GM23338 (cell line): ENCODE data around the gene TFF1. TPM values are rescaled to one million over a fixed set of nuclear protein-coding genes. Genes with fewer than 3 reads are reported as not detected.

Source experiments
- ATAC-seq: fragments of 200-7000 bp; cut with Tn5 transposase; 3 replicates; pipeline ENCODE4 v1.9.1; 2020
- DNase-seq: peaks from one replicate; pipeline ENCODE4 v3.0.0-alpha.2; 2015; ENCODE audit warnings: low spot score
- H2AFZ ChIP-seq: fragments of 200-600 bp; sonication (generic); 2 replicates; pipeline ENCODE4 v1.8.0; 2016; ENCODE audit warnings: antibody characterized with exemption, mild to moderate bottlenecking, moderate library complexity
- H3F3A ChIP-seq: fragments of 200-600 bp; sonication (generic); replicated peaks from 2 replicates; pipeline ENCODE4 v1.8.0; 2017; ENCODE audit warnings: antibody characterized with exemption, mixed run types, low read depth
- H3K27ac ChIP-seq: fragments of 200-600 bp; sonication (generic); 2 replicates; pipeline ENCODE4 v1.6.1; 2016; ENCODE audit warnings: low read depth
- H3K27me3 ChIP-seq: fragments of 200-600 bp; sonication (generic); 2 replicates; pipeline ENCODE4 v1.8.0; 2016; ENCODE audit warnings: mild to moderate bottlenecking, mixed run types, moderate library complexity; ENCODE audit not compliant: insufficient read depth
- H3K36me3 ChIP-seq: fragments of 200-600 bp; sonication (generic); 2 replicates; pipeline ENCODE4 v1.8.0; 2016; ENCODE audit warnings: mild to moderate bottlenecking; ENCODE audit not compliant: insufficient read depth
- H3K4me1 ChIP-seq: fragments of 200-600 bp; sonication (generic); 2 replicates; pipeline ENCODE4 v1.8.0; 2016; ENCODE audit warnings: mild to moderate bottlenecking, moderate library complexity; ENCODE audit not compliant: insufficient read depth
- H3K4me2 ChIP-seq: fragments of 200-600 bp; sonication (generic); 2 replicates; pipeline ENCODE4 v1.7.1; 2017; ENCODE audit warnings: mixed run types
- H3K4me3 ChIP-seq: fragments of 200-600 bp; sonication (generic); 2 replicates; pipeline ENCODE4 v1.6.1; 2016; ENCODE audit warnings: mixed run types
- H3K79me2 ChIP-seq: fragments of 200-600 bp; sonication (generic); replicated peaks from 2 replicates; pipeline ENCODE4 v1.8.0; 2017; ENCODE audit warnings: mild to moderate bottlenecking; ENCODE audit not compliant: insufficient read depth
- H3K9me2 ChIP-seq: fragments of 200-600 bp; sonication (generic); 2 replicates; pipeline ENCODE4 v1.8.0; 2017; ENCODE audit not compliant: insufficient read depth
- H4K20me1 ChIP-seq: fragments of 200-600 bp; sonication (generic); replicated peaks from 2 replicates; pipeline ENCODE4 v1.8.0; 2017; ENCODE audit warnings: mild to moderate bottlenecking; ENCODE audit not compliant: insufficient read depth
- H3K27ac Mint-ChIP-seq: 2 replicates; pipeline ENCODE4 v1.8.0; 2020; ENCODE audit warnings: inconsistent platforms, mild to moderate bottlenecking, moderate library complexity, mixed read lengths
- H3K27me3 Mint-ChIP-seq: 3 replicates; pipeline ENCODE4 v1.8.0; 2022; ENCODE audit warnings: low read depth, mild to moderate bottlenecking, moderate library complexity, mixed read lengths, inconsistent platforms; ENCODE audit not compliant: insufficient read depth, poor library complexity
- H3K36me3 Mint-ChIP-seq: 3 replicates; pipeline ENCODE4 v1.8.0; 2021; ENCODE audit warnings: low read depth, mild to moderate bottlenecking, inconsistent platforms, moderate library complexity, mixed read lengths
- H3K4me1 Mint-ChIP-seq: 3 replicates; pipeline ENCODE4 v1.8.0; 2020; ENCODE audit warnings: mild to moderate bottlenecking, inconsistent platforms, mixed read lengths
- H3K4me3 Mint-ChIP-seq: 3 replicates; pipeline ENCODE4 v1.8.0; 2021; ENCODE audit warnings: moderate library complexity, mild to moderate bottlenecking, inconsistent platforms, mixed read lengths
- H3K9me3 Mint-ChIP-seq: 3 replicates; pipeline ENCODE4 v1.8.0; 2020; ENCODE audit warnings: moderate library complexity, mild to moderate bottlenecking, inconsistent platforms, mixed read lengths
- CREB1 ChIP-seq: fragments of 250-450 bp; sonication (Bioruptor Pico); IDR thresholded peaks from 2 replicates; pipeline ENCODE4 v1.5.0; 2020; ENCODE audit warnings: low read depth, mild to moderate bottlenecking, moderate library complexity
- CTCF ChIP-seq, 2 experiments: fragments of 200-600 bp in 1 of 2; sonication (generic) in 1 of 2; conservative IDR thresholded peaks; 2 replicates each; pipeline versions ENCODE4 v1.5.1 to v1.6.1; 2016 to 2017; ENCODE audit warnings: antibody characterized with exemption in 2 of 2, low read depth in 2 of 2, mild to moderate bottlenecking in 2 of 2, moderate library complexity in 1 of 2
- ETS1 ChIP-seq: IDR thresholded peaks from 2 replicates; pipeline ENCODE4 v1.6.1; 2016; ENCODE audit warnings: antibody characterized with exemption
- EZH2 ChIP-seq: fragments of 200-600 bp; sonication (generic); IDR thresholded peaks from one replicate; pipeline ENCODE4 v1.8.0; 2017; ENCODE audit warnings: antibody characterized with exemption, mild to moderate bottlenecking, low read depth; ENCODE audit not compliant: unreplicated experiment
- JUNB ChIP-seq: IDR thresholded peaks from one replicate; pipeline ENCODE4 v1.6.1; 2016; ENCODE audit warnings: antibody characterized with exemption; ENCODE audit not compliant: unreplicated experiment
- NANOG ChIP-seq: IDR thresholded peaks from 2 replicates; pipeline ENCODE4 v1.6.1; 2016; ENCODE audit warnings: antibody characterized with exemption, borderline replicate concordance
- POLR2AphosphoS5 ChIP-seq: IDR thresholded peaks from 2 replicates; pipeline ENCODE4 v1.6.1; 2016; ENCODE audit warnings: antibody characterized with exemption, low read depth
- REST ChIP-seq: IDR thresholded peaks from one replicate; pipeline ENCODE4 v1.6.1; 2018; ENCODE audit warnings: antibody characterized with exemption; ENCODE audit not compliant: unreplicated experiment
- ZNF114 ChIP-seq: fragments of 250-450 bp; sonication (Bioruptor Pico); IDR thresholded peaks from 2 replicates; pipeline ENCODE4 v1.5.0; 2020; ENCODE audit warnings: mild to moderate bottlenecking, moderate library complexity
- ZNF331 ChIP-seq: fragments of 250-450 bp; sonication (Bioruptor Pico); IDR thresholded peaks from 2 replicates; pipeline ENCODE4 v1.5.0; 2020; ENCODE audit warnings: low read depth, mild to moderate bottlenecking, moderate library complexity
- polyA plus RNA-seq: library from polyadenylated mRNA; unstranded; fragments of >200 nt; fragmentation: Nextera tagmentation; extraction: Ambion mirVana; gene quantifications from 2 replicates; pipeline ENCODE4 v1.2.1, GENCODE V29; 2016
- total RNA-seq: library from RNA; depleted of rRNA; stranded (reverse); fragments of >200 nt; shearing (Covaris generic); gene quantifications from 2 replicates; pipeline ENCODE4 v1.2.3, GENCODE V29; 2014

The TFF1 gene
- total and polyA plus RNA-seq, 2 experiments from 2014 or later, result not detected

GRCh38 chr21:42390193-42390592, 23.9 kb upstream of the TFF1 start:
- H3K27ac Mint-ChIP-seq, result no peak overlapping the region
- peaks cover 32% of the 10 kb centered on the region for H3K4me1 Mint-ChIP-seq

GRCh38 chr21:42389449-42389835, 23.1 kb upstream of the TFF1 start:
- peak overlapping the region; percentile 68; the same call in 1 of the 2 replicates for H3K4me2 ChIP-seq
- H3K4me3 ChIP-seq, result no peak overlapping the region
- peaks cover 6% of the 10 kb centered on the region for H3K4me1 ChIP-seq
- H2AFZ ChIP-seq, result peak overlapping the region; percentile 57; the same call in 1 of the 2 replicates
- peak; percentile 41 for DNase-seq
- no peaks in the 10 kb centered on the region for H3K9me2 ChIP-seq
- Mint-ChIP-seq H3K4me1 (peaks cover 35% of the 10 kb centered on the region), H3K4me3 (0 out of 3 replicates have a peak overlapping the region, but pooled peaks have one; percentile 15), H3K27ac (peak overlapping the region; percentile 86), H3K9me3 (peaks cover 8% of the 10 kb centered on the region; the same call in 2 of the 3 replicates), H3K27me3 (peaks cover 5% of the 10 kb centered on the region), H3K36me3 (peaks cover 8% of the 10 kb centered on the region; the same call in 2 of the 3 replicates)
- H3K27ac ChIP-seq, result 0 out of 2 replicates have a peak overlapping the region, but pooled peaks have one; percentile 21
- H3K27me3 ChIP-seq, result no peaks in the 10 kb centered on the region
- peaks cover 5% of the 10 kb centered on the region; the same call in 1 of the 2 replicates for H3F3A ChIP-seq
- peak; percentile 83 for ATAC-seq
- H3K79me2 ChIP-seq, result no peaks in the 10 kb centered on the region
- H3K36me3 ChIP-seq, result no peaks in the 10 kb centered on the region
- H4K20me1 ChIP-seq, result no peaks in the 10 kb centered on the region
- TF ChIP-seq EZH2, result no peak
- no peak for TF ChIP-seq POLR2AphosphoS5
- TF ChIP-seq ZNF331 (CRISPR knock-in tag), result no peak
- TF ChIP-seq ZNF114 (CRISPR knock-in tag), result no peak
- TF ChIP-seq NANOG, result no peak
- TF ChIP-seq ETS1, result no peak
- TF ChIP-seq REST, result no peak
- TF ChIP-seq CREB1 (CRISPR knock-in tag), result no peak
- no peak for TF ChIP-seq JUNB
- no peak for TF ChIP-seq CTCF (conservative IDR thresholded peaks at IDR 0.05; ENCODE audit: low read depth in 2 of 2)

More at GRCh38 chr21:42390193-42390592, 23.9 kb upstream of the TFF1 start:
- no peaks in the 10 kb centered on the region for H4K20me1 ChIP-seq
- TF ChIP-seq ETS1 (no peak), NANOG (no peak)
- H2AFZ ChIP-seq, result no peak overlapping the region
- no peak overlapping the region for H3K4me2 ChIP-seq
- no peaks in the 10 kb centered on the region for H3K9me2 ChIP-seq
- H3K79me2 ChIP-seq, result no peaks in the 10 kb centered on the region
- Mint-ChIP-seq H3K36me3 (peaks cover 8% of the 10 kb centered on the region; the same call in 2 of the 3 replicates), H3K27me3 (peaks cover 5% of the 10 kb centered on the region), H3K9me3 (peaks cover 8% of the 10 kb centered on the region; the same call in 2 of the 3 replicates), H3K4me3 (no peak overlapping the region)
- H3F3A ChIP-seq, result peaks cover 5% of the 10 kb centered on the region; the same call in 1 of the 2 replicates
- DNase-seq (no peak), ATAC-seq (no peak)
- H3K4me1 ChIP-seq, result peaks cover 6% of the 10 kb centered on the region
- H3K36me3 ChIP-seq, result no peaks in the 10 kb centered on the region
- H3K27ac ChIP-seq, result no peak overlapping the region
- H3K27me3 ChIP-seq, result no peaks in the 10 kb centered on the region
- H3K4me3 ChIP-seq, result no peak overlapping the region
